ENCODE data around the gene RFX6.
A peak's percentile ranks its signal among the peaks of the same experiment; 100 is the strongest.

Gene RFX6

GRCh38 chr6:116883005-116883404, 6.0 kb downstream of the RFX6 start:
- TF ChIP-seq ZNF138 (tag by site-specific recombination; IDR thresholded peaks at IDR 0.05; ENCODE audit: borderline replicate concordance) = no peak
- no peak for TF ChIP-seq ZNF830 (tag by site-specific recombination; IDR thresholded peaks at IDR 0.05; ENCODE audit: low read depth)
- TF ChIP-seq ZBTB17 (tag by site-specific recombination; IDR thresholded peaks at IDR 0.05) = no peak
- TF ChIP-seq ZNF624 (tag by site-specific recombination; IDR thresholded peaks at IDR 0.05) = no peak
- no peak for TF ChIP-seq ZNF549 (tag by site-specific recombination; IDR thresholded peaks at IDR 0.05)
- TF ChIP-seq, protein P1, sequence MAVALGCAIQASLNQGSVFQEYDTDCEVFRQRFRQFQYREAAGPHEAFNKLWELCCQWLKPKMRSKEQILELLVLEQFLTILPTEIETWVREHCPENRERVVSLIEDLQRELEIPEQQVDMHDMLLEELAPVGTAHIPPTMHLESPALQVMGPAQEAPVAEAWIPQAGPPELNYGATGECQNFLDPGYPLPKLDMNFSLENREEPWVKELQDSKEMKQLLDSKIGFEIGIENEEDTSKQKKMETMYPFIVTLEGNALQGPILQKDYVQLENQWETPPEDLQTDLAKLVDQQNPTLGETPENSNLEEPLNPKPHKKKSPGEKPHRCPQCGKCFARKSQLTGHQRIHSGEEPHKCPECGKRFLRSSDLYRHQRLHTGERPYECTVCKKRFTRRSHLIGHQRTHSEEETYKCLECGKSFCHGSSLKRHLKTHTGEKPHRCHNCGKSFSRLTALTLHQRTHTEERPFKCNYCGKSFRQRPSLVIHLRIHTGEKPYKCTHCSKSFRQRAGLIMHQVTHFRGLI (tag by site-specific recombination; IDR thresholded peaks at IDR 0.05) = no peak
- TF ChIP-seq ZNF404 (tag by site-specific recombination; IDR thresholded peaks at IDR 0.05) = no peak
- TF ChIP-seq ATF2 (tag by site-specific recombination; IDR thresholded peaks at IDR 0.05; ENCODE audit: low read depth) = no peak
- TF ChIP-seq ZNF707 (tag by site-specific recombination; IDR thresholded peaks at IDR 0.05) = no peak
- TF ChIP-seq YY1 (tag by site-specific recombination; IDR thresholded peaks at IDR 0.05) = no peak
- no peak for TF ChIP-seq ZNF214 (tag by site-specific recombination; IDR thresholded peaks at IDR 0.05; ENCODE audit: borderline replicate concordance)
- no peak for TF ChIP-seq ZBTB8A (tag by site-specific recombination; IDR thresholded peaks at IDR 0.05)
- no peaks in the 10 kb centered on the region for H3K36me3 ChIP-seq (ENCODE audit: control insufficient read depth in 2 of 2, insufficient read depth in 1 of 2, low read length in 2 of 2)
- no peak overlapping the region for H3K27ac ChIP-seq (ENCODE audit: extremely low read depth, low read depth, low read length)
- no peaks in the 10 kb centered on the region for H3K9me3 ChIP-seq (ENCODE audit: control insufficient read depth, insufficient read depth, low read depth, low read length)
- POLR2A ChIA-PET = no interaction called here
- H3K4me3 ChIP-seq (ENCODE audit: low read depth, low read length) = no peak overlapping the region
- CTCF ChIA-PET = interaction anchor here (0.6 to 4.8 kb wide), 11 partner anchors 13 to 312 kb away, joined by 3 to 106 read pairs (median 4); partner anchors contain the start of gene RWDD1
- peaks cover 5% of the 10 kb centered on the region for H3K4me1 ChIP-seq (ENCODE audit: control insufficient read depth, insufficient read depth, low read length)

DNA sequence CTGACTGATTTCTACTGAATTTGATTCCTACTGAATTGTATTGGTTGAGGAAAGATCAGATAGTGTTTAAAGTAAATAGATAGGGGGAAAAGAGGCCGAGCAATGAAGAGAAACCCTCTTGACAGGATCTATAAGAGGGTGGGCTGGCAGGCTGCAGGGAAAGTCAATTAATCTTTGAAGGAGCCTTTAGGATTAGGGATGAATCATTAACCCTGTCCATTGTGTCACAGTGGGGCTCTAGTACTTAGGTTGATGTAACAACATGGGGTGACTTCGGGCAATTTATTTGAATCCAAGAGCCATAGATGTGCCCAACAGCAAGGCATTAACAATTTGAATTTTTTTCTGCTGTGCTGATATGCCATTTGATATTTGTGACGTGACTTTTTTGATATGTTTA, 7.5 kb downstream of the RFX6 start:
- POLR2A ChIA-PET = no interaction called here
- peaks cover 16% of the 10 kb centered on the region for H3K4me1 ChIP-seq (ENCODE audit: control insufficient read depth, insufficient read depth, low read length)
- no peaks in the 10 kb centered on the region for H3K9me3 ChIP-seq (ENCODE audit: control insufficient read depth, insufficient read depth, low read depth, low read length)
- no peaks in the 10 kb centered on the region for H3K36me3 ChIP-seq (ENCODE audit: control insufficient read depth in 2 of 2, insufficient read depth in 1 of 2, low read length in 2 of 2)
- no peak overlapping the region for H3K4me3 ChIP-seq (ENCODE audit: low read depth, low read length)
- no peak overlapping the region for H3K27ac ChIP-seq (ENCODE audit: extremely low read depth, low read depth, low read length)
- TF ChIP-seq ZNF174 (tag by site-specific recombination; IDR thresholded peaks at IDR 0.05) (no peak), ZIC2 (tag by site-specific recombination; IDR thresholded peaks at IDR 0.05) (0 out of 2 replicates have a peak, but pooled peaks have one; percentile 21)
- CTCF ChIA-PET = interaction anchor here (1.1 kb wide), 2 partner anchors 85 to 87 kb away, joined by 4 to 8 read pairs; no protein-coding TSS in a partner anchor

GRCh38 chr6:116887168-116887567, 10.1 kb downstream of the RFX6 start:
- no peak for TF ChIP-seq EGR2 (tag by site-specific recombination; IDR thresholded peaks at IDR 0.05; ENCODE audit: low read depth)
- no peak for TF ChIP-seq ZNF585B (tag by site-specific recombination; IDR thresholded peaks at IDR 0.05)
- no peak for TF ChIP-seq TCF7L2 (IDR thresholded peaks at IDR 0.05; ENCODE audit: borderline replicate concordance, low read depth, low read length)
- TF ChIP-seq ZNF433 (tag by site-specific recombination; IDR thresholded peaks at IDR 0.05; ENCODE audit: low read depth) = no peak
- no peak for TF ChIP-seq OVOL3 (tag by site-specific recombination; IDR thresholded peaks at IDR 0.05)
- no peak for TF ChIP-seq ZNF549 (tag by site-specific recombination; IDR thresholded peaks at IDR 0.05)
- TF ChIP-seq ZBTB1 (tag by site-specific recombination; IDR thresholded peaks at IDR 0.05) = no peak
- TF ChIP-seq ZNF701 (tag by site-specific recombination; IDR thresholded peaks at IDR 0.05) = no peak
- TF ChIP-seq ZFP69B (tag by site-specific recombination; IDR thresholded peaks at IDR 0.05) = no peak
- no peak for TF ChIP-seq ZNF645 (tag by site-specific recombination; IDR thresholded peaks at IDR 0.05)
- TF ChIP-seq MEIS1 (CRISPR knock-in tag; IDR thresholded peaks at IDR 0.05; ENCODE audit: borderline replicate concordance) = no peak
- H3K4me3 ChIP-seq (ENCODE audit: low read depth, low read length) = no peak overlapping the region
- peaks cover 16% of the 10 kb centered on the region for H3K4me1 ChIP-seq (ENCODE audit: control insufficient read depth, insufficient read depth, low read length)
- H3K27ac ChIP-seq (ENCODE audit: extremely low read depth, low read depth, low read length) = no peak overlapping the region
- H3K9me3 ChIP-seq (ENCODE audit: control insufficient read depth, insufficient read depth, low read depth, low read length) = no peaks in the 10 kb centered on the region
- H3K36me3 ChIP-seq (ENCODE audit: control insufficient read depth in 2 of 2, insufficient read depth in 1 of 2, low read length in 2 of 2) = no peaks in the 10 kb centered on the region
- ChIA-PET CTCF (interaction anchor here (2.9 kb wide), 1 partner anchor 82 kb away, joined by 23 read pairs; no protein-coding TSS in a partner anchor), POLR2A (no interaction called here)

Measured in HEK293 (cell line).